Adrenal gland (tissue), 5 donors: ENCODE measurements around the gene RNF4.

Source experiments
- POLR2A ChIP-seq, 2 donors: fragments of 450-650 bp; IDR thresholded peaks; one replicate each; pipeline ENCODE4 v1.6.1; 2017; ENCODE audit warnings: antibody characterized with exemption in 2 of 2, mild to moderate bottlenecking in 2 of 2, moderate library complexity in 1 of 2
- TF ChIP-seq, protein P1 (sequence below), 6 experiments: fragments of 450-650 bp in 4 of 6; fragments of 200-600 bp in 2 of 6; sonication (generic) in 1 of 6; IDR thresholded peaks; 1 replicate in 5 of 6; 2 replicates in 1 of 6; pipeline versions ENCODE4 v1.5.1 to v1.8.0; 2016 to 2021; ENCODE audit warnings: antibody characterized with exemption in 6 of 6, mild to moderate bottlenecking in 2 of 6, moderate library complexity in 1 of 6
- donor health status: DM: no; HTN: no; CAD: no.

DNA sequence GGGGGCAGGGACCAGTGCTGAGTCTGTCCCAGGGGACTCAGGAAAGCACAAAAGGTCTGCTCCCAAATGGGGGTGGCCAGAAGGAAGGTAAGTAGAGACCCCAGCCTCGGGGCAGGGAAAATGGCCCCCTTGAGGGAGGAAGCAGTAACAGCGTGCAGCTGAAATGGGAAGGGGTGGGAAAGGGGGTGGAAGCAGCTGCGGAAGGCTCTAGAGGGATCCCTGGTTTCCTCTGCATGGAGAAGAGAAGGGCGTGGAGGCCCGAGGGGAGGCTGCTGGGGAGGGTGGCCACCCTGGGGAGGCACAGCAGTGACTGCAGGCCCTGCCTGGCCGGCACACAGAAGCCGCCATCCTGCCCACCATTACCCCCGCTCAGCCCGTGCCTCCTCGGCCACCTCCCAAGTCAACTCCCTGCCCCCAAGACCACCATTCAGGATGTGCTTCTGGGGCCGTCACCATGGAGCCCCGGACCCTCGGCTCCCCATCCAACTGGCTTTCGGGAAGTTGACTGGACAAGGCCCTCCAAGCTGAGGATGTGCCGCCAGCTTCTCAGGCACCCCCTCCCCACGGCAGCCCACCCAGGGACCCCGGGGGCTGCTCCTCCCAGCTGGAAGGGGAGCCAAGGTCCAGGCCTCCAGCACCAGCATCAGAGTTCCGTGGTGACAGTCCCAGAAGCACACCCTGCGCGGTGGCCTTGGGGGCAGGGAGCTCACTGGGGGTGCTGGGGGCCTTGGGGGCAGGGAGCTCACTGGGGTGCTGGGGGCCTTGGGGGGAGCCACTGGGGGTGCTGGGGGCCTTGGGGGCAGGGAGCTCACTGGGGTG is 26.5 kb upstream of the RNF4 start:
- TF ChIP-seq, protein P1, sequence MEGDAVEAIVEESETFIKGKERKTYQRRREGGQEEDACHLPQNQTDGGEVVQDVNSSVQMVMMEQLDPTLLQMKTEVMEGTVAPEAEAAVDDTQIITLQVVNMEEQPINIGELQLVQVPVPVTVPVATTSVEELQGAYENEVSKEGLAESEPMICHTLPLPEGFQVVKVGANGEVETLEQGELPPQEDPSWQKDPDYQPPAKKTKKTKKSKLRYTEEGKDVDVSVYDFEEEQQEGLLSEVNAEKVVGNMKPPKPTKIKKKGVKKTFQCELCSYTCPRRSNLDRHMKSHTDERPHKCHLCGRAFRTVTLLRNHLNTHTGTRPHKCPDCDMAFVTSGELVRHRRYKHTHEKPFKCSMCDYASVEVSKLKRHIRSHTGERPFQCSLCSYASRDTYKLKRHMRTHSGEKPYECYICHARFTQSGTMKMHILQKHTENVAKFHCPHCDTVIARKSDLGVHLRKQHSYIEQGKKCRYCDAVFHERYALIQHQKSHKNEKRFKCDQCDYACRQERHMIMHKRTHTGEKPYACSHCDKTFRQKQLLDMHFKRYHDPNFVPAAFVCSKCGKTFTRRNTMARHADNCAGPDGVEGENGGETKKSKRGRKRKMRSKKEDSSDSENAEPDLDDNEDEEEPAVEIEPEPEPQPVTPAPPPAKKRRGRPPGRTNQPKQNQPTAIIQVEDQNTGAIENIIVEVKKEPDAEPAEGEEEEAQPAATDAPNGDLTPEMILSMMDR (IDR thresholded peaks at IDR 0.05) = no peak
- TF ChIP-seq POLR2A (IDR thresholded peaks at IDR 0.05) = no peak
